Motor neuron (in vitro differentiated cells): ENCODE data around the gene TMEM8B. TPM values are rescaled to one million over a fixed set of nuclear protein-coding genes. Genes with fewer than 3 reads are reported as not detected.
"Not testable (repeated sequence)": the region's sequence is repeated elsewhere in the genome, so short reads cannot be mapped to it uniquely, and the experiment has no call there.

Source experiments
- ATAC-seq, 8 experiments: fragments of 200-7000 bp; cut with Tn5 transposase; replicated peaks in 6 of 8; 2 replicates each; pipeline ENCODE4 v1.8.0; 2021; ENCODE audit warnings: mild to moderate bottlenecking in 8 of 8, moderate library complexity in 8 of 8
- H3K27ac ChIP-seq, 2 donors: fragments of 250-450 bp; sonication (Bioruptor Pico); 2 replicates each; pipeline ENCODE4 v1.9.0; 2021; ENCODE audit warnings: antibody characterized with exemption in 2 of 2, mild to moderate bottlenecking in 2 of 2, moderate library complexity in 1 of 2
- H3K4me1 ChIP-seq, 2 donors: fragments of 250-450 bp; sonication (Bioruptor Pico); replicated peaks in 1 of 2; 2 replicates each; pipeline ENCODE4 v1.6.1; 2021; ENCODE audit warnings: antibody characterized with exemption in 2 of 2, mild to moderate bottlenecking in 2 of 2, moderate library complexity in 1 of 2
- H3K4me3 ChIP-seq, 5 donors: fragments of 250-450 bp; sonication (Bioruptor Pico); 2 replicates each; pipeline ENCODE4 v1.9.0; 2021; ENCODE audit warnings: antibody characterized with exemption in 5 of 5, mild to moderate bottlenecking in 5 of 5, moderate library complexity in 4 of 5
- WGBS, 10 experiments: fragments of 450-650 bp; shearing (Covaris generic); methylation state at CpG; one replicate each; pipeline ENCODE4 v1.0.0; 2022; 5-methylcytosine and 5-hydroxymethylcytosine counted together
- in situ Hi-C, 9 experiments: fragments of 400-800 bp; cut with MboI; loops; one replicate each; pipeline ENCODE4 v1.15.0; 2021; ENCODE audit warnings: low sequenced_read_pairs in 9 of 9, low pct_unique_long_range_greater_than_20kb in 2 of 9; ENCODE audit not compliant: unreplicated experiment in 9 of 9
- total RNA-seq, 8 experiments: library from RNA; unstranded; fragments of 300-600 nt; gene quantifications; 2 replicates each; pipeline versions ENCODE4 v1.2.3 to v1.2.4, GENCODE V29; 2022

The TMEM8B gene
- total RNA-seq, 8 experiments from 2014 or later = 2.4 to 17.0 (median 13.2) TPM

GRCh38 chr9:35897376-35898099 lies 68.5 kb downstream of the TMEM8B start:
- H3K4me1 ChIP-seq, H3K4me3 ChIP-seq, H3K27ac ChIP-seq, ATAC-seq: not testable (repeated sequence)
- 73 to 100% (median 83%) methylated on average over 1 to 6 of the region's 7 CpGs; no CpG with 5 or more reads in 1 of the 10 experiments for WGBS, 10 experiments
- in situ Hi-C loops = loop anchor here in 4 of 9 experiments (25.0 kb wide), 1 partner anchor 110 kb away; the partner anchor contains the start of gene NPR2 (in 4 of the 4)

DNA sequence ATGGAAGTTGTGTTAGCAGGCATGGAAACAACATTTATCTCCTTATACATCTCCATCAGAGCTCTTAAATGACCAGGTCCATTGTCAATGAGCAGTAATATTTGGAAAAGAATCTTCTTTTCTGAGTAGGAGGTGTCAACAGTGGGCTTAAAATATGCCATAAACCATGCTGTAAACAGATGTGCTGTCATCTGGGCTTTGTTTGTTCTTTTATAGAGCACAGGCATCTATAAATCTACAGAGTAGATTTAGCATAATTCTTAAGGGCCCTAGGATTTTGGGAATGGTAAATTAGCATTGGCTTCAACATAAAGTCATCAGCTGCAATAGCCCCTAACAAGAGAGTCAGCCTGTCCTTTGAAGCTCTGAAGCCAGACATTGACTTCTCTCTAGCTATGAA lies 69.3 kb downstream of the TMEM8B start:
- Histone ChIP-seq H3K27ac (no peak overlapping the region), H3K4me3 (no peak overlapping the region), H3K4me1 (no peaks in the 10 kb centered on the region)
- peak in 3 of 8 experiments; percentile 44 to 74 (median 59) for ATAC-seq
- in situ Hi-C loops = loop anchor here in 4 of 9 experiments (25.0 kb wide), 1 partner anchor 111 kb away; the partner anchor contains the start of gene NPR2 (in 4 of the 4)

DNA sequence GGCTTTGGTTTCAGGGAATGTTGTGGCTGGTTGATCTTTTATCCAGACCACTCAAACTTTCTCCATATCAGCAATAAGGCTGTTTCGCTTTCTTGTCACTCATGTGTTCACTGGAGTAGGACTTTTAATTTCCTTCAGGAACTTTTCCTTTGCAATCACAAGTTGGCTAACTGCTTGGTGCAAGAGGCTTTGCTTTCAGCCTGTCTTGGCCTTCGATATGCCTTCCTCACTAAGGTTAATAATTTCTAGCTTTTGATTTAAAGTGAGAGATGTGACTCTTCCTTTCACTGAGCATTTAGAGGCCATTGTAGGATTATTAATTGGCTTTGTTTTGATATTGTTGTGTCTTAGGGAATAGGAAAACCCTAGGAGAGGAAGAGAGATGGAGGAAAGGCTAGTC lies 70.0 kb downstream of the TMEM8B start:
- in situ Hi-C loops = loop anchor here in 4 of 9 experiments (25.0 kb wide), 1 partner anchor 112 kb away; the partner anchor contains the start of gene NPR2 (in 4 of the 4)
- no peak for ATAC-seq
- 50 to 100% (median 79%) methylated on average over 1 to 2 of the region's 2 CpGs; no CpG with 5 or more reads in 4 of the 10 experiments for WGBS, 10 experiments

GRCh38 chr9:35903049-35903448 lies 74.0 kb downstream of the TMEM8B start:
- Histone ChIP-seq H3K4me3 (no peak overlapping the region), H3K27ac (no peak overlapping the region), H3K4me1 (peaks cover 9 to 16% of the 10 kb centered on the region in 2 donors)
- in situ Hi-C loops = loop anchor here in 1 of 9 experiments (10.0 kb wide), 1 partner anchor 122 kb away; no protein-coding TSS in a partner anchor
- 0 to 67% (median 33%) methylated on average over 1 to 3 of the region's 3 CpGs; no CpG with 5 or more reads in 1 of the 10 experiments for WGBS, 10 experiments
- peak in 1 of 8 experiments; percentile 16 for ATAC-seq

More for the DNA sequence above, 70.0 kb downstream of the TMEM8B start:
- no peak overlapping the region for H3K4me3 ChIP-seq
- no peak overlapping the region for H3K27ac ChIP-seq
- H3K4me1 ChIP-seq = no peaks in the 10 kb centered on the region

- Histone ChIP-seq H3K4me3 (no peak overlapping the region), H3K27ac (no peak overlapping the region), H3K4me1 (peaks cover 15 to 23% of the 10 kb centered on the region in 2 donors)
- 50 to 80% (median 67%) methylated on average over 1 to 6 of the region's 8 CpGs; no CpG with 5 or more reads in 3 of the 10 experiments for WGBS, 10 experiments
- no peak for ATAC-seq
- in situ Hi-C loops = loop anchor here in 1 of 9 experiments (10.0 kb wide), 1 partner anchor 120 kb away; no protein-coding TSS in a partner anchor
These were observed 75.3 kb downstream of the TMEM8B start for GRCh38 chr9:35904338-35904737.

GRCh38 chr9:35905051-35905781 lies 76.2 kb downstream of the TMEM8B start:
- peak in 2 of 8 experiments; percentile 2 to 15 for ATAC-seq
- in situ Hi-C loops = loop anchor here in 1 of 9 experiments (10.0 kb wide), 1 partner anchor 120 kb away; no protein-coding TSS in a partner anchor
- H3K27ac ChIP-seq = no peak overlapping the region

GRCh38 chr9:35905912-35906679 lies 77.1 kb downstream of the TMEM8B start, which contains the start of gene HRCT1:
Gene HRCT1 (plus strand): TSS chr9:35906202. CDS start chr9:35906288, 86 bp downstream.
- peak in 6 of 8 experiments; percentile 4 to 74 (median 46) for ATAC-seq
- 0 to 95% (median 16%) methylated on average over 2 to 5 of the region's 30 CpGs; no CpG with 5 or more reads in 5 of the 10 experiments for WGBS, 10 experiments
- in situ Hi-C loops = loop anchor here in 1 of 9 experiments (10.0 kb wide), 1 partner anchor 119 kb away; no protein-coding TSS in a partner anchor
- Histone ChIP-seq H3K4me1 (peaks cover 15 to 23% of the 10 kb centered on the region in 2 donors), H3K27ac (no peak within 1 kb of the TSS), H3K4me3 (no peak within 1 kb of the TSS)

More at GRCh38 chr9:35905051-35905781, 76.2 kb downstream of the TMEM8B start:
- peaks cover 15 to 23% of the 10 kb centered on the region in 2 donors for H3K4me1 ChIP-seq
- 7 to 100% (median 54%) methylated on average over 1 to 4 of the region's 8 CpGs; no CpG with 5 or more reads in 4 of the 10 experiments for WGBS, 10 experiments
- no peak overlapping the region for H3K4me3 ChIP-seq

GRCh38 chr9:35906923-35907699 lies 78.1 kb downstream of the TMEM8B start:
- peak overlapping the region in 1 of 2 donors; percentile 63 for H3K27ac ChIP-seq
- no peak overlapping the region for H3K4me3 ChIP-seq
- 10 to 93% (median 66%) methylated on average over 2 to 9 of the region's 14 CpGs; no CpG with 5 or more reads in 3 of the 10 experiments for WGBS, 10 experiments
- in situ Hi-C loops = loop anchor here in 1 of 9 experiments (10.0 kb wide), 1 partner anchor 118 kb away; no protein-coding TSS in a partner anchor
- peak in 7 of 8 experiments; percentile 31 to 65 (median 35) for ATAC-seq
- peaks cover 15 to 23% of the 10 kb centered on the region in 2 donors for H3K4me1 ChIP-seq

GRCh38 chr9:35907711-35908503 lies 78.9 kb downstream of the TMEM8B start:
- Histone ChIP-seq H3K4me3 (no peak overlapping the region), H3K4me1 (peaks cover 15 to 23% of the 10 kb centered on the region in 2 donors), H3K27ac (peak overlapping the region; percentile 22 to 63)
- in situ Hi-C loops = loop anchor here in 1 of 9 experiments (10.0 kb wide), 1 partner anchor 117 kb away; no protein-coding TSS in a partner anchor
- 0 to 100% (median 60%) methylated on average over 1 to 6 of the region's 13 CpGs; no CpG with 5 or more reads in 3 of the 10 experiments for WGBS, 10 experiments
- ATAC-seq = peak; percentile 44 to 85 (median 74)

- WGBS, 10 experiments = 46 to 100% (median 91%) methylated on average over 1 to 6 of the region's 9 CpGs; no CpG with 5 or more reads in 2 of the 10 experiments
- Histone ChIP-seq H3K27ac (peak overlapping the region; percentile 22 to 63), H3K4me1 (peaks cover 15 to 23% of the 10 kb centered on the region in 2 donors), H3K4me3 (no peak overlapping the region)
- in situ Hi-C loops = loop anchor here in 1 of 9 experiments (10.0 kb wide), 1 partner anchor 116 kb away; no protein-coding TSS in a partner anchor
- no peak for ATAC-seq
These were observed 79.6 kb downstream of the TMEM8B start for GRCh38 chr9:35908504-35909125.
